ENCODE measurements around the gene EXOC6. TPM values are rescaled to one million over a fixed set of nuclear protein-coding genes. Genes with fewer than 3 reads are reported as not detected.

EXOC6 gene
- polyA plus RNA-seq, 1 donor from 2014 or later, result 26.3 TPM

- Histone ChIP-seq H3K4me3 (ENCODE audit: low read length) (no peak overlapping the region), H3K36me3 (ENCODE audit: insufficient read depth, low read length) (no peaks in the 10 kb centered on the region), H3K9me2 (ENCODE audit: insufficient read depth, low read length) (no peaks in the 10 kb centered on the region), H4K20me1 (ENCODE audit: insufficient read depth) (no peaks in the 10 kb centered on the region), H3K79me2 (replicated peaks; ENCODE audit: insufficient read depth, low read length) (no peaks in the 10 kb centered on the region), H2AFZ (ENCODE audit: low read depth, low read length) (no peak overlapping the region), H3K9ac (ENCODE audit: low read length) (no peak overlapping the region), H3K27me3 (ENCODE audit: insufficient read depth, low read depth, low read length) (no peaks in the 10 kb centered on the region), H3K9me3 (ENCODE audit: low read length) (no peaks in the 10 kb centered on the region), H3F3A (ENCODE audit: insufficient read depth, low read length, poor library complexity, severe bottlenecking) (no peaks in the 10 kb centered on the region), H3K4me2 (ENCODE audit: low read length) (no peak overlapping the region), H3K27ac (ENCODE audit: low read length) (no peak overlapping the region)
- TF ChIP-seq RAD21 (conservative IDR thresholded peaks at IDR 0.05) (peak; percentile 58), SMC3 (conservative IDR thresholded peaks at IDR 0.05; ENCODE audit: poor library complexity) (peak; percentile 38), REST (IDR thresholded peaks at IDR 0.05; ENCODE audit: borderline replicate concordance) (no peak), MXI1 (conservative IDR thresholded peaks at IDR 0.05; ENCODE audit: poor library complexity, severe bottlenecking) (no peak), EP300 (conservative IDR thresholded peaks at IDR 0.05; ENCODE audit: poor library complexity, severe bottlenecking) (no peak), EZH2 (IDR thresholded peaks at IDR 0.05; ENCODE audit: borderline replicate concordance, insufficient read depth, low read length, poor library complexity, severe bottlenecking) (no peak)
- TF ChIP-seq, protein P1, sequence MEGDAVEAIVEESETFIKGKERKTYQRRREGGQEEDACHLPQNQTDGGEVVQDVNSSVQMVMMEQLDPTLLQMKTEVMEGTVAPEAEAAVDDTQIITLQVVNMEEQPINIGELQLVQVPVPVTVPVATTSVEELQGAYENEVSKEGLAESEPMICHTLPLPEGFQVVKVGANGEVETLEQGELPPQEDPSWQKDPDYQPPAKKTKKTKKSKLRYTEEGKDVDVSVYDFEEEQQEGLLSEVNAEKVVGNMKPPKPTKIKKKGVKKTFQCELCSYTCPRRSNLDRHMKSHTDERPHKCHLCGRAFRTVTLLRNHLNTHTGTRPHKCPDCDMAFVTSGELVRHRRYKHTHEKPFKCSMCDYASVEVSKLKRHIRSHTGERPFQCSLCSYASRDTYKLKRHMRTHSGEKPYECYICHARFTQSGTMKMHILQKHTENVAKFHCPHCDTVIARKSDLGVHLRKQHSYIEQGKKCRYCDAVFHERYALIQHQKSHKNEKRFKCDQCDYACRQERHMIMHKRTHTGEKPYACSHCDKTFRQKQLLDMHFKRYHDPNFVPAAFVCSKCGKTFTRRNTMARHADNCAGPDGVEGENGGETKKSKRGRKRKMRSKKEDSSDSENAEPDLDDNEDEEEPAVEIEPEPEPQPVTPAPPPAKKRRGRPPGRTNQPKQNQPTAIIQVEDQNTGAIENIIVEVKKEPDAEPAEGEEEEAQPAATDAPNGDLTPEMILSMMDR (IDR thresholded peaks at IDR 0.05; ENCODE audit: poor library complexity, severe bottlenecking), result peak; percentile 61
Measured at GRCh38 chr10:92880233-92880861, 32.0 kb downstream of the EXOC6 start.

GRCh38 chr10:92880917-92881316 is 32.6 kb downstream of the EXOC6 start:
- Histone ChIP-seq H3K9ac (ENCODE audit: low read length) (no peak overlapping the region), H2AFZ (ENCODE audit: low read depth, low read length) (no peak overlapping the region)

More at GRCh38 chr10:92880917-92881316, 32.6 kb downstream of the EXOC6 start:
- Histone ChIP-seq H3F3A (ENCODE audit: insufficient read depth, low read length, poor library complexity, severe bottlenecking) (no peaks in the 10 kb centered on the region), H4K20me1 (ENCODE audit: insufficient read depth) (no peaks in the 10 kb centered on the region), H3K36me3 (ENCODE audit: insufficient read depth, low read length) (no peaks in the 10 kb centered on the region), H3K9me3 (ENCODE audit: low read length) (no peaks in the 10 kb centered on the region), H3K9me2 (ENCODE audit: insufficient read depth, low read length) (no peaks in the 10 kb centered on the region), H3K79me2 (replicated peaks; ENCODE audit: insufficient read depth, low read length) (no peaks in the 10 kb centered on the region), H3K4me3 (ENCODE audit: low read length) (no peak overlapping the region), H3K27ac (ENCODE audit: low read length) (no peak overlapping the region), H3K4me2 (ENCODE audit: low read length) (no peak overlapping the region), H3K27me3 (ENCODE audit: insufficient read depth, low read depth, low read length) (no peaks in the 10 kb centered on the region)
- TF ChIP-seq EZH2 (IDR thresholded peaks at IDR 0.05; ENCODE audit: borderline replicate concordance, insufficient read depth, low read length, poor library complexity, severe bottlenecking) (no peak), POLR2AphosphoS5 (IDR thresholded peaks at IDR 0.05) (no peak), TAF1 (IDR thresholded peaks at IDR 0.05; ENCODE audit: low read depth) (no peak), EP300 (conservative IDR thresholded peaks at IDR 0.05; ENCODE audit: poor library complexity, severe bottlenecking) (no peak), MXI1 (conservative IDR thresholded peaks at IDR 0.05; ENCODE audit: poor library complexity, severe bottlenecking) (no peak), SMC3 (conservative IDR thresholded peaks at IDR 0.05; ENCODE audit: poor library complexity) (no peak)

Measured in neural cell (in vitro differentiated cells).